GM12878 (cell line): ENCODE measurements around the gene RAP1GAP2. TPM values are rescaled to one million over a fixed set of nuclear protein-coding genes. Genes with fewer than 3 reads are reported as not detected.

Experiments
- ATAC-seq: fragments of 200-7000 bp; cut with Tn5 transposase; 3 replicates; pipeline ENCODE4 v1.9.1; 2020; ENCODE audit warnings: mild to moderate bottlenecking, moderate library complexity
- BruUV-seq: library from RNA; stranded (reverse); fragments of 400-500 nt; replicated peaks from 2 replicates; lab custom pipeline; 2021; lab: Mats Ljungman, UMichigan
- CTCF ChIA-PET: fragments of 300-600 bp; sonication (Branson Sonifier 250); formaldehyde crosslinking; extraction: SDS; loops from one replicate; lab custom pipeline; 2021; ENCODE audit warnings: inconsistent platforms; lab: Yijun Ruan, JAX
- POLR2A ChIA-PET: fragments of 350-600 bp; formaldehyde crosslinking; extraction: SDS; loops from one replicate; lab custom pipeline; 2021; ENCODE audit warnings: inconsistent platforms; lab: Charles Lee
- RAD21 ChIA-PET: fragments of 300-600 bp; sonication (Branson Sonifier 250); formaldehyde crosslinking; loops from one replicate; lab custom pipeline; 2023; ENCODE audit warnings: antibody characterized with exemption; ENCODE audit not compliant: unreplicated experiment; lab: Charles Lee
- SMC1A ChIA-PET: fragments of 300-600 bp; sonication (Branson Sonifier 250); formaldehyde crosslinking; loops from one replicate; lab custom pipeline; 2023; ENCODE audit not compliant: unreplicated experiment, uncharacterized antibody; lab: Charles Lee
- DNase-seq: peaks from one replicate; pipeline ENCODE4 v3.0.0-alpha.2; 2011; ENCODE audit warnings: low read depth, low spot score
- FAIRE-seq: peaks from 3 replicates; lab custom pipeline; 2011; peaks lifted over from hg19 to GRCh38; lab: Jason Lieb, UNC
- H2AFZ ChIP-seq: 2 replicates; pipeline ENCODE4 v1.6.0; 2011; ENCODE audit warnings: low read depth, low read length, control low read depth; ENCODE audit not compliant: control insufficient read depth
- H3K27ac ChIP-seq: 2 replicates; pipeline ENCODE4 v1.5.1; 2011; ENCODE audit warnings: control low read depth; ENCODE audit not compliant: control insufficient read depth, insufficient read depth
- H3K27me3 ChIP-seq, 2 experiments: replicated peaks in 1 of 2; 2 replicates each; pipeline versions ENCODE4 v1.6.0 to v1.6.1; 2011; ENCODE audit warnings: low read length in 1 of 2; ENCODE audit not compliant: control insufficient read depth in 2 of 2, insufficient read depth in 2 of 2
- H3K36me3 ChIP-seq, 2 experiments: 2 replicates each; pipeline ENCODE4 v1.5.1; 2011; ENCODE audit warnings: low read length in 1 of 2; ENCODE audit not compliant: control insufficient read depth in 2 of 2, insufficient read depth in 2 of 2
- H3K4me1 ChIP-seq: 2 replicates; pipeline ENCODE4 v1.6.1; 2011; ENCODE audit warnings: mild to moderate bottlenecking, low read length, moderate library complexity, mixed read lengths; ENCODE audit not compliant: control insufficient read depth, insufficient read depth
- H3K4me2 ChIP-seq: 2 replicates; pipeline ENCODE4 v1.6.0; 2011; ENCODE audit warnings: control low read depth; ENCODE audit not compliant: control insufficient read depth, insufficient read depth
- H3K4me3 ChIP-seq: fragments of 200-600 bp; sonication (generic); 2 replicates; pipeline ENCODE4 v1.5.1; 2016
- H3K79me2 ChIP-seq: 2 replicates; pipeline ENCODE4 v1.6.0; 2011; ENCODE audit warnings: low read length; ENCODE audit not compliant: control insufficient read depth, insufficient read depth
- H3K9ac ChIP-seq: 2 replicates; pipeline ENCODE4 v1.8.0; 2011; ENCODE audit warnings: low read length, control low read depth, mixed read lengths; ENCODE audit not compliant: control insufficient read depth, insufficient read depth
- H3K9me3 ChIP-seq: replicated peaks from 3 replicates; pipeline ENCODE4 v1.5.1; 2011; ENCODE audit warnings: mild to moderate bottlenecking, low read length; ENCODE audit not compliant: control insufficient read depth, insufficient read depth
- H4K20me1 ChIP-seq: 2 replicates; pipeline ENCODE4 v1.6.0; 2011; ENCODE audit not compliant: control insufficient read depth, insufficient read depth
- ATF2 ChIP-seq: IDR thresholded peaks from 2 replicates; pipeline ENCODE4 v1.6.1; 2012; ENCODE audit warnings: low read length, inconsistent platforms
- BACH1 ChIP-seq: fragments of 450-650 bp; IDR thresholded peaks from 2 replicates; pipeline ENCODE4 v1.6.1; 2017; ENCODE audit warnings: mild to moderate bottlenecking, borderline replicate concordance
- CBX3 ChIP-seq: fragments of 200-600 bp; sonication (generic); IDR thresholded peaks from 2 replicates; pipeline ENCODE4 v1.6.1; 2016; ENCODE audit warnings: low read depth, borderline replicate concordance
- GATAD2B ChIP-seq: fragments of 450-650 bp; conservative IDR thresholded peaks from 2 replicates; pipeline ENCODE4 v1.6.1; 2017; ENCODE audit warnings: low read depth, mild to moderate bottlenecking, moderate library complexity
- HCFC1 ChIP-seq: fragments of 150-350 bp; IDR thresholded peaks from 2 replicates; pipeline ENCODE4 v1.6.1; 2014; ENCODE audit warnings: low read length
- KDM1A ChIP-seq: fragments of 200-600 bp; sonication (generic); IDR thresholded peaks from 2 replicates; pipeline ENCODE4 v1.6.1; 2016; ENCODE audit warnings: borderline replicate concordance
- RAD21 ChIP-seq: IDR thresholded peaks from 2 replicates; pipeline ENCODE4 v1.6.1; 2011; ENCODE audit warnings: mild to moderate bottlenecking, low read depth, low read length, moderate library complexity; ENCODE audit not compliant: insufficient read depth
- RAD51 ChIP-seq: fragments of 450-650 bp; IDR thresholded peaks from 2 replicates; pipeline ENCODE4 v1.6.1; 2016; ENCODE audit warnings: moderate library complexity, mild to moderate bottlenecking, inconsistent platforms
- SMARCA5 ChIP-seq: fragments of 450-650 bp; IDR thresholded peaks from 2 replicates; pipeline ENCODE4 v1.6.1; 2017; ENCODE audit warnings: mild to moderate bottlenecking
- STAT1 ChIP-seq: fragments of 450-650 bp; conservative IDR thresholded peaks from 2 replicates; pipeline ENCODE4 v1.6.1; 2014; ENCODE audit warnings: antibody characterized with exemption, mild to moderate bottlenecking
- WGBS: methylation state at CpG from one replicate; pipeline ENCODE4 v1.1.6; 2016; ENCODE audit warnings: low lambda C conversion rate; ENCODE audit not compliant: insufficient replicate concordance, insufficient coverage; ENCODE audit errors: missing lambda C conversion rate; 5-methylcytosine and 5-hydroxymethylcytosine counted together
- in situ Hi-C: fragments of 300-500 bp; cut with MboI; formaldehyde crosslinking; loops from 9 replicates; pipeline ENCODE4 v1.14.3; 2018; ENCODE audit warnings: mixed read lengths
- intact Hi-C: fragments of 100-400 bp; cut with micrococcal nuclease; formaldehyde crosslinking; loops from one replicate; pipeline ENCODE4 v1.14.2; 2022; ENCODE audit not compliant: unreplicated experiment
- polyA plus RNA-seq, 11 experiments: library from polyadenylated mRNA; depleted of rRNA in 4 of 11; unstranded in 6 of 11; stranded (reverse) in 5 of 11; fragments of >200 nt; fragmentation: Nextera tagmentation in 4 of 11; fragmentation: Illumina TruSeq in 1 of 11; extraction: Ambion mirVana in 4 of 11; extraction: Trizol in 1 of 11; gene quantifications; 1 replicate in 1 of 11; 2 replicates in 10 of 11; pipeline versions ENCODE4 v1.2.1 to v1.2.3, GENCODE V29; 2011 to 2016; ENCODE audit warnings: inconsistent platforms in 2 of 11, missing spikeins in 2 of 11, low read depth in 1 of 11
- total RNA-seq, 4 experiments: library from RNA; depleted of rRNA in 3 of 4; stranded (reverse); fragments of >200 nt in 3 of 4; fragmentation: Illumina TruSeq in 1 of 4; extraction: Trizol in 1 of 4; gene quantifications; 2 replicates each; pipeline versions ENCODE4 v1.2.1 to v1.2.3, GENCODE V29; 2013 to 2021
- TF ChIP-seq, protein P1 (sequence below): IDR thresholded peaks from 2 replicates; pipeline ENCODE4 v1.6.1; 2011; ENCODE audit warnings: mild to moderate bottlenecking, low read depth, low read length, moderate library complexity; ENCODE audit not compliant: insufficient replicate concordance

The RAP1GAP2 gene
- total and polyA plus RNA-seq, 10 of the 15 experiments (the other 5 are each of a cell fraction or from before 2014, with no cell fraction given), result 0.03 to 0.95 (median 0.49) TPM; not detected in 2

GRCh38 chr17:2980211-2980903 is 184.1 kb downstream of the RAP1GAP2 start:
- Histone ChIP-seq H3K79me2 (no peaks in the 10 kb centered on the region), H3K9ac (no peak overlapping the region), H3K9me3 (no peaks in the 10 kb centered on the region), H3K27ac (no peak overlapping the region), H4K20me1 (no peaks in the 10 kb centered on the region), H2AFZ (no peak overlapping the region), H3K4me2 (no peak overlapping the region), H3K4me1 (no peaks in the 10 kb centered on the region), H3K4me3 (no peak overlapping the region), H3K27me3 (no peaks in the 10 kb centered on the region; a peak in 1 of 4 replicates), H3K36me3 (no peaks in the 10 kb centered on the region)
- FAIRE-seq (no peak), ATAC-seq (no peak), DNase-seq (no peak)
- BruUV-seq, result no TSS peak
- RAD21 ChIA-PET, result interaction anchor here (0.6 kb wide), 1 partner anchor 414 kb away, joined by 3 read pairs; no protein-coding TSS in a partner anchor
- SMC1A ChIA-PET, result no interaction called here
- intact Hi-C loops, result no loop called here
- CTCF ChIA-PET, result no interaction called here
- no peak for TF ChIP-seq RAD21
- TF ChIP-seq SMARCA5, result no peak
- WGBS, result 56% methylated on average over 13 of the region's 13 CpGs
- POLR2A ChIA-PET, result no interaction called here
- in situ Hi-C loops, result no loop called here

DNA sequence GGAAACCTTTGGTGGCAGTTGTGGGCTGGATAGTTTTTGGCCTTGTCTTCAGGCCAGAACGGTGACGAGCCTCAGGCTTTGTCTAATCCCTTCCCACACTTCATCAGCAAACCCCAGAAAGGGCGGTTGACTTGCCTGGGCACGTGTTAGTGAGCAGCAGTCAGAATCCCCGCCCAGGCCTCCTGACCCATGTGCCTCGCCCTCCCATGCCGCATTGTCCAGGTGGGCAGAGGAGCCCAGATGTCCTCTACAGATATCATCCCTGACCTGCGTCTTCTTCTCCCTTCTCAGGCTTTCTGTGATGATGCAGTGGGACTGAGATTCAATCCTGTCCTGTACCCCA is 184.6 kb downstream of the RAP1GAP2 start:
- Histone ChIP-seq H3K79me2 (no peaks in the 10 kb centered on the region), H4K20me1 (no peaks in the 10 kb centered on the region), H2AFZ (no peak overlapping the region), H3K27ac (no peak overlapping the region), H3K4me2 (no peak overlapping the region), H3K27me3 (no peaks in the 10 kb centered on the region; a peak in 1 of 4 replicates), H3K4me1 (no peaks in the 10 kb centered on the region), H3K36me3 (no peaks in the 10 kb centered on the region), H3K9me3 (no peaks in the 10 kb centered on the region), H3K9ac (no peak overlapping the region), H3K4me3 (no peak overlapping the region)
- in situ Hi-C loops (no loop called here), intact Hi-C loops (no loop called here)
- SMC1A ChIA-PET, result no interaction called here
- no TSS peak for BruUV-seq
- TF ChIP-seq STAT1 (no peak), HCFC1 (no peak), RAD51 (no peak), CBX3 (no peak), ATF2 (no peak), BACH1 (no peak), KDM1A (no peak), GATAD2B (no peak)
- TF ChIP-seq, protein P1, sequence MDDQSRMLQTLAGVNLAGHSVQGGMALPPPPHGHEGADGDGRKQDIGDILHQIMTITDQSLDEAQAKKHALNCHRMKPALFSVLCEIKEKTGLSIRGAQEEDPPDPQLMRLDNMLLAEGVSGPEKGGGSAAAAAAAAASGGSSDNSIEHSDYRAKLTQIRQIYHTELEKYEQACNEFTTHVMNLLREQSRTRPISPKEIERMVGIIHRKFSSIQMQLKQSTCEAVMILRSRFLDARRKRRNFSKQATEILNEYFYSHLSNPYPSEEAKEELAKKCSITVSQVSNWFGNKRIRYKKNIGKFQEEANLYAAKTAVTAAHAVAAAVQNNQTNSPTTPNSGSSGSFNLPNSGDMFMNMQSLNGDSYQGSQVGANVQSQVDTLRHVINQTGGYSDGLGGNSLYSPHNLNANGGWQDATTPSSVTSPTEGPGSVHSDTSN, result no peak
- CTCF ChIA-PET, result no interaction called here
- no peak for ATAC-seq
- RAD21 ChIA-PET, result interaction anchor here (0.6 kb wide), 1 partner anchor 414 kb away, joined by 3 read pairs; no protein-coding TSS in a partner anchor
- WGBS, result 25% methylated on average over 8 of the region's 8 CpGs
- DNase-seq, result no peak
- POLR2A ChIA-PET, result no interaction called here
- no peak for FAIRE-seq
